Activated CD4-positive, CD25-positive, alpha-beta regulatory T cell treated with anti-CD3 and anti-CD28 coated beads, Interleukin-2, amount 50 U/mL, for 16 hours (primary cell): ENCODE measurements around the gene TRMO.

Experiments used
- DNase-seq: peaks from one replicate; pipeline ENCODE4 v3.0.0-alpha.2; 2020; ENCODE audit warnings: low read depth, low spot score

The TRMO gene

DNA sequence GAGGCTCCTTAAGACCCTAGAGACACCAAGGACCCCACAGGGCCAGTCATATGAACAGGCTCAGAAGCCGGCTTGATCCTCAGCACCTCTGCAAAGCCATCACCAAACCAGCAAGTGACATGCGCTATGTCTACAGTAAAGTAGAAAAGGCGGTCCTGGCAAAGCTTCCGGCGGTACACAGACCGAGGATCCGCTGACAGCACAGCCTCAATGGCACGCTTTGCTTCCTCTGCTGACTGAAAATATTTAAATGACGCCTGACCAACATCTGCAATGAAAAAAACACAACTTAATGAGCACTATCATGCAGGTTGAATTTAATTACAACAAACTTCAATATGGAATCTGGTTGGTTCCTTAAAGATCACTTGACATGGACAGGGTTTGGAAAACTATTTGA, 17.6 kb downstream of the TRMO start:
- DNase-seq = no peak

DNA sequence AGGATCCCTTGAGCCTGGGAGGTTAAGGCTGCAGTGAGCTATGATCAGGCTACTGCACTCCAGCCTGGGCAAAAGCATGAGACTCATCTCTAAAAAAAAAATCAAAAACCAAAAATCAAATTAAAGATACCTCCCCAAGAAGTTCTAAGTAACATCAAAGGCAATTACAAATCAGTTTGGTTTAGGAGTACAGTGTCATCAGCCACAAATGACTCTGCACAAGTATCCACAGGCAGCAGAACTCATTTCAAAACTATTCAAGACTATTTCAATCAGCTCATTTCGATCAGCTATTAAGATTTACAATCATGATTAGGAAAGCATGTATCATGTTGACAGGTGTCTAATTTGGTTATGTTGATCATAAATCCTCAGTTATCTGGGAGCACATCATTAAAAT, 19.1 kb downstream of the TRMO start:
- DNase-seq = no peak

DNA sequence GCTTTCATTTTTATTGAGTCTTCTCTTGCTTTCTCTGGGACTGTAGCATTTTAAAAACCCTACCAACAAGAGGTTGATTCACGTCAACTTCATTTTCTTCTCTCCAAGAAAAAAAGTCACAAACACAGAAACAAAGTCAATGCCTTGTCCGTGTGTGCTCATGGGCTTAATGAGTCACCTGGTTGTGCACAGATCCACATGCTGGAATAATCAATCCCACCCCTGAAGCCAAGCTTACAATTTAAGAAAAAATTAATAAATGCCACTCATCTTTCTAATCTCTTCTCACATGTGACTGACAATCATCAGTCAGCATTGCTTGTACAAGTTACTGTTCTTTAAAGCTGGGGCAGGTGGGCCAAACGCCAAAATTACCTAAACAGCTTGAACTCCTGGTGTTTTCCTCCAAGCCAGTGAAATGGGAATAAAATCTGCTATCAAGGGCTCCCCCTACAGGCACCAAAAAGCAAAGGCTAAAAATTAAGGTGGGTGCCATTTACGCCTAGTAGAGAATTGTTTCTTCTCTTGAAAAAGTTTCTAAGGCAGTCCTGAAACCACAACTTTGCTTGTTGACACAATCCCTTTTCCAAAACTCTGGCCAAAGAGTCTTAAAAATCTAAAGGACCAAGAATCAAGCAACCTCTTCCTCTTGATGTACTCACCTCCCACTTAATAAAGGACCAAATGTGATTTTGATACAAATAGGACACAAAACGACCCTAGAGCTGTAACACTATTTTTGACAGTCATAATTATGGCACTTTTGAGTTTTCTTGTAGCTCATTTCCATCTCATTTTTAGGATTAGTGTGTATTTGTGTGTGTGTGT, 21.3 kb downstream of the TRMO start:
- no peak for DNase-seq

DNA sequence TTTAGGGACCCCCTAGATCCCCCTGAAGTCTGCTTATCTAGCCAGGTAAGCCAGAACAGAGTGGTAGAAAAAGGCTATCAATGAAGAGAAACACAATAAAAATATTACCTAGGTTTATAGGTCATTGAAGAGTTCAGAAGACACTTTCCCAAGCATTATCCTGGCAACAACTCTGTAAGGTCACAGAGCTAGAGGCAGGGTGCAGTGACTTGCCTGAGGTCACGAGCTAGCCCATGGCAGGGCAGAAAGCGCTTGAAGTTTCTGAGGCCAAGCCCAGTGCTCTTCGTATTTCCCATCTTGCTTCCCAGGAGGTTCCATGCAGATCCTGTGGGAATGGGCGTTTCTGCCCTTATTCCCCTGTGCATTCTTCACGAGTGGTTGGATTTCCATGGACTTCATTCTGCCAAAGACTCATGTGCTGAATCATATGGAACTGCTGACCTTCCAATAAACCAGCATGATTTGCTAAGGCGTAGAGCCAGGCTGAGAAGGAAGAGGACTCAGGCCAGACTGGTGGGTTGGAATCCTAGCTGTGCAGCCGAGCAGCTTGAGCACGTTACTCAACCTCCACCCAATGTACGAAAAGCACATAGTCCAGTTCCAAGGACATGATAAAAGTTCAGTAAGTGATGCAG, 22.1 kb downstream of the TRMO start:
- DNase-seq = no peak

GRCh38 chr9:97895695-97896332, 26.5 kb downstream of the TRMO start:
- DNase-seq = no peak

DNA sequence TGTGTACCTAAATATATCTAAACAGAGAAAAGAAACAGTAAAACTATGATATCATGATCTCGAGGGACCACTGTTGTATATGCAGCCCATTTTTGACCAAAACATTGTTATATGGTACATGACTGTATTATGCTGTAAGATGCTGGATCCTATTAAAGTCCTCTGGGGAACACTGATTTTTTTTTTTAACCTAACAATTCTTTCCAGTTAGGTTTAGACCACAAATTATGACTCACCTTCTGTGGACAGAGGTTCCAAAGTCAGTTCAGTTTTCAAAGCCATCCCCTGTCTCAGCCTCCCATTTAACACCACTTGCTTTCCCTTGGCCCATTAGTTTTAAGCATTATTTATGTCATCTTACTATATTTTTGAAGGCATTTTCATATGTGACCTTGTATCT, 27.1 kb downstream of the TRMO start:
- no peak for DNase-seq

GRCh38 chr9:97892421-97892820, 29.9 kb downstream of the TRMO start:
- DNase-seq = no peak

DNA sequence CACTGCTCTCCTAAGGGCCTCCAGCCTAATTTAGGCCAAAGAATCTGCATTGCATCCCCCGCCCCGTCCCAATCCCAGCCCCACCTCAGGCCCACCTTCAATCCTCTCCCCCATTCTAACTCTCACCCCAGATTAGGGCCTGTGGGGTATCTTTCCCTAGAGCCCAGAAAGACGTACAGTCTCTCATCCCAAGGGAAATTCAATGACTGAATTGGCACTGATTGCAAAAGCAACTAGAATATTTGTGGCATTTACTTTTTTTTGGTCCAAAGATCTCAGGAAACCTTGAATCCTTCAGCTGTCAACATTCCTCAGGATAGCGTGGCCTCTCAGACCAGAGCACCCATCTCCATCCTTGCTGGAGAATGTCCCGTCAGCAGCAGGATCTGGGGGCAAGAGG, 30.6 kb downstream of the TRMO start:
- DNase-seq = no peak

- no peak for DNase-seq
These were observed 32.1 kb downstream of the TRMO start for GRCh38 chr9:97889941-97890887.

- no peak for DNase-seq
These were observed 42.0 kb downstream of the TRMO start for GRCh38 chr9:97880336-97880735.

DNA sequence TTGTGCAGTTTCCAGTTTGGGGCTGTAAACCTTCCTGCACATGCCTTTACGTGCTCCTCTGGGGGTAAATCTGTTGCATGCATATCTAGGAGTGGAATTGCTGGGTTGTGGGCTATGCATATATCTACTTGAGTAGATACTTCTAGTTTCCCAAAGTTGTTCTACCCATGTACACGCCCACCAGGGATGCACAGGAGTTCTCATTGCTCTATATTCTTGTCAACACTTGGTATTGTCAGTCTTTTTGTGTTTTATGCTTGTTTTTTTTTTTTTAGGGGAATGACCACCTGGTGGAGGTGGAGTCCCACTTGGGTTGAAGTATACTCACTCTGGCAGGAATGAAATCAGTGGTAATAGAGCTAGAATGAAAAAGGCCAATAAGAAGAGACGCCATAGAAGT, 46.2 kb downstream of the TRMO start:
- no peak for DNase-seq

GRCh38 chr9:97875111-97875510, 47.2 kb downstream of the TRMO start:
- no peak for DNase-seq

DNA sequence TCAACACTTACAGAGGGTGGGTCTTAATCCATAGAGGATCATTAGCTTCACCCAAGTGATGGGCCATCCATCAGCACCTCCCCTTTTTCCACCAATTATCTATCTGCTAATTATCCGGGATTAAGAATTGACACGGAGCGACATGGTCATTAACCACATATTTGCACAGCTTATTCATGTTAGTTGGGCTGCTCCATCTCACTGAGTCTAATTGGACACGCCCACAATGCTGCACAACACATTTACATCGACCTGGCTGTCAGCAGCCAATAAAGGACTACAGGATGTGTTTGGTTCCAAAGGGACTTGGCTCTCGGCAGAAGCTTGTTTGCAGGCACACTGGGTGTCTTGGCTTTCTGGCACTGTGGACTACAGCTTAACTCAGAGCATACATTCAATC, 47.7 kb downstream of the TRMO start:
- DNase-seq = no peak

GRCh38 chr9:97873882-97874281, 48.4 kb downstream of the TRMO start:
- DNase-seq = no peak

- DNase-seq = no peak
These were observed 48.9 kb downstream of the TRMO start for GRCh38 chr9:97873425-97873824.

DNA sequence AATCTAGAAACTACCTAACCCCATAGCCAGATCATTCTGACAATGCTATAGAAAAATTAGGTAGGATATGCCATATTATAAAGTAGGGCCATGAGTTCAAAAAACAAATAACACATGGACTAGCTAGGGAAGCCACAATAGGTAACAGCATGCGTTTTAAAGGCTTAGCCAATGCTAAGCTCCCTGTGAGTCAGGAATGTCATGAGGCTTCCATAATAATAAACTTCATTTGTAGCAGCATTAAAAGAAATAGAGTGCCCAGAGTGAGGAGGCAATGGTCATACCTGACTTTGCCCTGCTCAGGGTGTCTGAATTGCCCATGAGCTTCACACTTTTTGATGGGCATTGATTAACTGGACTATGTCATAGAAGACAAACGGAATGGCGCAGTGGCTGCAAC, 53.4 kb downstream of the TRMO start:
- no peak for DNase-seq

DNA sequence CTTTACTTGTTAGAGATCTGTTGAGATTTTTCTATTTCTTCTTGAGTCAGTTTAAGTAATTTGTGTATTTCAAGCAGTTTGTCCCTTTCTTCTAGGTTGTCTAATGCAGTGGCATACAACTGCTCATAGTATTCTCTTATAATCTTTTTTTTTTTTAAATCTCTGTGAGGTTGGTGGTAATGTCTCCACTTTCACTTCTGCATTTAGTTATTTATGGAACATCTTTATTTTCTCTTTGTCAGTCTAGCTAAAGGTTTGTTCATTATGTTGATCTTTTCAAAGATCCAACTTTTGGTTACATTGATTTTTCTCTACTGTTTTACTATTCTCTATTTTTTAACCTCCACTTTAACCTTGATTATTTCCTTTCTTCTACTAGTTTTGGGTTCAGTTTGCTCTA, 55.5 kb downstream of the TRMO start:
- DNase-seq = no peak

DNA sequence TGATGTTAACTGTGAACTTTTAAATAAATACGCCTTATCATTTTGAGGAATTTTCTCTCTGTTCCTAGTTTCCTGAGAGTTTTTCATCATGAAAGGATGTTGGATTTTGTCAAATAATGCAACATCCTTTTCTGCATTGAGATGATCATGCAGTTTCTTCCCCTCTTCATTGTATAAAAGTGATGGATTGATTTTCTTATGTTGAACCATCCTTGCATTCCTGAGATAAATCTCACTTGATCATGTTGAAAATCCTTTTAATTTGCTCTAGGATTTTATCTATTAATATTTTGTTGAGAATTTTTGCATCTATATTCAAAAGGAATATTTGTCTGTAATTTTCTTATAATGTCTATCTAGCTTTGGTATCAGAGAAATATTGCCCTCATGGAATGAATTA, 56.0 kb downstream of the TRMO start:
- no peak for DNase-seq

GRCh38 chr9:97864396-97864795, 57.9 kb downstream of the TRMO start:
- DNase-seq = no peak

DNA sequence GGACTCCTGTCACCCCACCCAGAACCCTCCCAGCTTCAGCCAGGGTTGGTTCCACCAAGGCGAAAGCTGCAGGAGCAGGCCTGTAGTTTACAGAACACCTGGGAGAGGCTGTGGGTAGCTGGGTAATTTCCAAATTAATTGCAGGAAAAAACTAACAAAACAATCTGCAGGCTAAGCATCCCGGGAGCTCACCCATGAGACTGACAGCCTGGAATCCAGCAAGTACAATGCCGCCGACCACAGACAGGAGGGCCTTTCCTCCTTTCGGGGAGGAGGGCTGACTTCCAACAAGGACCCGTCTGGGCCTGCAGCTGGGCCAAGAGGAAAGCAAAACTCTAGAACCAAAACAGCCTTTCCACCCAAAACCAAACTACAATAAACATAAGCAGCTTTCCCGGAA, 59.0 kb downstream of the TRMO start:
- DNase-seq = no peak

DNA sequence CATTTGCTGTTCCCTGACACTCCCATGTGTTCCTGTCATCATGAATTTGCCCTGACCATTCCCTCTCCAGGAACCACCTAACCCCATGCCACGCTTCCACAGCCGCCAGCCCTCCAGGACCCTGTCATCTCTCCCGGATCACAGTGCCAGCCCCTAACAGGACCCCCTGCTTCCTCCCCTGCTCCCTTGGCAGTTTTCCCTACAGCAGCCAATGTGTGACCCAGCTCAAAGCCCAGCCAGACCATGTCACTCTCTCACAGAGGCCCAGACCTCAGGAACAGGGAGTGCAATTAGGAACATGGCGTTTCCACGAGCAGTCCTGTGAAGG, 61.2 kb downstream of the TRMO start:
- no peak for DNase-seq
